Measurements from ENCODE around the gene ALDH1B1.

Gene ALDH1B1

GRCh38 chr9:38442473-38443096, 50.1 kb downstream of the ALDH1B1 start:
- no peak for DNase-seq

GRCh38 chr9:38443181-38443580, 50.7 kb downstream of the ALDH1B1 start:
- no peak for DNase-seq

- DNase-seq = no peak
These were observed 51.1 kb downstream of the ALDH1B1 start for GRCh38 chr9:38443597-38443996.

GRCh38 chr9:38445154-38446043, 52.9 kb downstream of the ALDH1B1 start:
- no peak for DNase-seq

- DNase-seq = no peak
These were observed 55.2 kb downstream of the ALDH1B1 start for GRCh38 chr9:38447703-38448102.

Measured in right forelimb (tissue), 1 donor.